Dermis microvascular lymphatic vessel endothelial cell (primary cell): ENCODE measurements around the gene CDKL5. TPM values are rescaled to one million over a fixed set of nuclear protein-coding genes. Genes with fewer than 3 reads are reported as not detected.

ENCODE experiments used
- DNase-seq, 2 donors: peaks; one replicate each; pipeline versions ENCODE4 v3.0.0 to v3.0.0-alpha.2; 2010; ENCODE audit warnings: low read depth in 2 of 2
- total RNA-seq: library from RNA; depleted of rRNA; stranded (reverse); fragments of >200 nt; gene quantifications from 2 replicates; pipeline ENCODE4 v1.2.1, GENCODE V29; 2014

The CDKL5 gene
- total RNA-seq, 1 donor from 2014 or later = 3.1 TPM

DNA sequence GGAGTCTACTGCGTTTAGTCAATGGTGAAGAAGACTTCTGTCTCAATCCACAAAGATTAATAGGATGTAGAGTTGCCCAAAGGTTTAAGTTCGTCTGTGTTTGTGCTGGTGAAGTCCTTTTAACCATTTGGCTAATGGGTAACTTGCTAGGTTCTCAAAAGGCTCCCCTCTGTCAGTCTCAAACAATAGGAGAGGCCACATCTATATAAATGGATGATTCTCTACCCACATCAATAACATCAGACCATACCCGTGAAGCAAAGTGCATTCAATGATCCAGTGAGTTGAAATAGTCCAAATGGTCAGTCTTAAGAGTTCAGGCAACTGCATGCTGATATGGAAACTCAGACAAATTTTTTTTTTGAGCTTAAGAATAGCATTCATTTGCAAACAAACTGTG is 218.4 kb downstream of the CDKL5 start:
- no peak for DNase-seq

- DNase-seq = no peak
Observed at GRCh38 chrX:18647621-18648020, 222.2 kb downstream of the CDKL5 start.

GRCh38 chrX:18649498-18649951 is 224.1 kb downstream of the CDKL5 start:
- no peak for DNase-seq

GRCh38 chrX:18650662-18651061 is 225.3 kb downstream of the CDKL5 start:
- DNase-seq = no peak

DNA sequence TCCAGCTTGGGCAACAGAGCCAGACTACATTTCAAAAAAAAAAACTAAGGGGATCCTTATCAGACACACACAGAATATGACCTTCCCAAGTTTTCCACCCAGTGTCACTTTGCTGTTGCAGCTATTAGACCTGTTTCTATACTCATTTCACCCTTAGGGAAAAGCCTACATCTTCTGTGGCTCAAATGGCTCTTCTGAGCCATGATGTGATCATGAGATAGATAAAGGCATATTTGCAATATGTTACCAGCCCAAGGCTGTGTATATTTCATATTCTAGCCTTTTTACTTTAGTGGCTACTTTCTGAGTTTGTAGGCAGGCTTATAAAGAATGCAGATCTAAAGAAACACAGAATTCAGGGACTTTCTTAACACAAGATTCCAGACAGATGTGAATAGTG is 227.2 kb downstream of the CDKL5 start:
- no peak for DNase-seq

- DNase-seq = no peak
Observed at GRCh38 chrX:18654875-18655836, 229.7 kb downstream of the CDKL5 start.

DNA sequence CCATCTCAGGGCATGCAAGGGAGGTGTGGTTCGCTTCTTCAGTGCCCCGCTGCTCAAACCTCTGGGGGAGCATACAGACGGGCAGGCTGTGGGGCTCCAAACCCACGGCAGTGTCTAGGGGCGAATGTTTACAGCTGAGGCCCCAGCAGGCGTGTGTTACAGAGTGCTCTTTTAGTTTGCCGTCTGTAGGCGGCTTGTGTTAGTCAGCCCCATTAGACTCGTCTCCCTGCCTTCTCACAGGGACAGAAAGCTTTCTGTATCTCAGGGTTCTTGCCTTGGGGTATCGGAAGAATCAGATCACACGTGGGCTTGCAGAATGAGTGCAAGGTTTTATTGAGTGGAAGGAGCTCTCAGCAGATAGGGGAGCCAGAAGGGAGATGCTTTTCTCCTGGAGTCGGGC is 235.9 kb downstream of the CDKL5 start:
- no peak for DNase-seq

DNA sequence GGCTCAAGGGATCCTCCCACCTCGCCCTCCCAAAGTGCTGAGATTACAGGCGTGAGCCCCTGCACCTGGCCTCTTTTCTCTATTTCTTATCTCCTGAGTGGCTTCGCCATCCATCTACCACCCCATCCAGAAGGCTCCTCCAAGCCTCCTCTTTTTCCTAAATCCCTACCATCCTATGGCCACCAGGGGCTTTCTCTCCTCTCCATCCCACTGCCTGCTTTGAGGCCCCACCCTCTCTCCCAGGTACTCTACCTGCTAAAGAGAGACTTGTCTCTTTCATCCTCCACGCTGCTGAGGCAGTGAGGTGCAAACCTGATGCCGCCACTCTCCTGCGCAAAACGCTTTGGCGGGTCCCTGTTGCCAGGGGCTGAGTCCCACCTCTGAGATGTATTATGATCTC is 239.5 kb downstream of the CDKL5 start:
- no peak for DNase-seq

- no peak for DNase-seq
Observed at GRCh38 chrX:18666614-18667013, 241.2 kb downstream of the CDKL5 start.

- no peak for DNase-seq
Observed at GRCh38 chrX:18668071-18668835, 242.8 kb downstream of the CDKL5 start.

- DNase-seq = no peak
Observed at GRCh38 chrX:18672008-18672407, 246.6 kb downstream of the CDKL5 start, which contains the start of gene RS1. TSS of gene RS1 (minus strand) at chrX:18672108. CDS start at chrX:18672068, 40 bp downstream.

GRCh38 chrX:18674417-18674787 is 249.0 kb downstream of the CDKL5 start:
- DNase-seq = no peak

DNA sequence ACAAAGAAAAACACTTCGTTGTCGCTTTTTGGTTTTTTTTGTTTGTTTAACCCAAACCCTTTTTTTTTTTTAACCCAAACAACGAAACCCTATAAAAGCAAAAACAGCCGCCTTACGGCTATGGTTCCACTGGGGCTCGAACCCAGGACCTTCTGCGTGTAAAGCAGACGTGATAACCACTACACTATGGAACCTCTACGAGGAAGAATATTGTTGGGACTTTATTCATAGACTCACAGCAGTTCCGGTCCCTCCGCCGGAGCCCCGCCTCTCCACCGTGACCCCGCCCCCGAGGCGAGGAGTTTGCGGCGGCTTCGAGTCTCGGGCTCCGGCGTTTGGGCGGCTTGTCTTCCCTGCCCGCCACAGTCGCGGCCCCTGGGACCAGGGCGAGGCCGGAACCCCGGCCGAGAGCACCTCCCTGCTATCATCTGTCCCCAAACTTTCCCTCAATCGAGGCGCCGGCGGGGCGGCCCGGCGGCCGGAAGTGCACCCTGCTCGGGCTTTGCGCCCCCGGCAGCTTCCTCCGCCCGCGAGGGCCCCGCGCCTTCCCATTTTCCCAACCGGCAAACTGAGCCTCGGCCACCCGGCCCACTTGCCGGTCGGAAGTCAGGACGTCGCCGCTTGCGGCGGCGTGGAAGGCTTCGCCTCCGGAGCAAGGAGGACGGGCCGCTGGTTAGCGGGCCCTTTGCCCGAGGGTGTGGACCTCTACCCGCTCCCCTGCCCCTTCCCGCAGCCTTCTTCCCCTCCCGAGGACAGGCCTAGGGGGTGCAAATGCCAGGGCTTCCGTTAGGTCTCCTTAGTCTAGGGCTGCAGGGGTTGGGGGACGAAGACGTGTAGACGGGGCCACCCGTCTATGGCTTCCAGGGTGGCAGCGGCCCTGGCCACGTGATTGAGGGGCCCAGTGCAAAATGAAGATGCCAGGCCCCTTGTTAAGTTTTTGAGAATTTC is 249.7 kb downstream of the CDKL5 start:
- peak; percentile 58 to 68 for DNase-seq

DNA sequence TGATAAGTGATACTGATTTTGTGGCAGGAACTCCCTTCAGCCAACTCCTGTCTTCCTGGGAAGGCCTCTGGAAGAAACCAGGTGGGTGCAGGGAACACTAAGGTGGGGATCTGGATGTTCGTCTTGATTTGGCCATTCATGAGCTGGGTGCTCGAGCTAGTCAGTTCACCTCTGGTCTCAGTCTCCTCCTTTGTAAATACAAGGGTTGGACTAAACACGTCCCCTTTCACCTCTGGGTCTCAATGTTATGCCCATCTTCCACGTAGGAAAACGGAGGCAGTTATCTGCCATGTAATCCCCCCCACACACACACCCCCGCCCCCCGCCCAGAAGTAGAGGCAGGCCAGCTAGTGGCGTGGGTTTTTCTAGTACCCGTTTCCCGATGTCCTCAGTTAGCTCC is 250.6 kb downstream of the CDKL5 start:
- no peak for DNase-seq

GRCh38 chrX:18676470-18676869 is 251.1 kb downstream of the CDKL5 start:
- peak in 1 of 2 donors; percentile 29 for DNase-seq

GRCh38 chrX:18677161-18677869 is 251.9 kb downstream of the CDKL5 start:
- no peak for DNase-seq

DNA sequence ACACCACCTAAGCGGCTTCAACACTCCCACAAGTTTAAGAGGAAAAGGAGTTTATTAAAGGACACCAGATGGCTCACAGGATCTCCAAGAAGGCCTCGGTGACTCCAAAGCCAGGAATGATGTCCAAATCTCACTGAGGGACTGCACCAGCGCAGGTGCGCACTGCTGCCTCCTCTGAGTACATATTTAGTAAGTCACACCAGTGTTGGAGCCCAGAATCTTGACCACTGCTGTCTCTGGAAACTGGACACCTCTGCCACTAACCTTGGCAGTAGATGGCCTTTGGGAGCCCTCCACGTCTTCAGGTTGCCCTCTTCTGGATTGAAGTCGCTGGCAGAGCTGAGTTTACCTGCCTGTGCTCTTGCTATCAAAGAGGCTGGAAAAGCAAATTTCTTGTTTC is 256.6 kb downstream of the CDKL5 start:
- DNase-seq = no peak

- no peak for DNase-seq
Observed at GRCh38 chrX:18682979-18683387, 257.6 kb downstream of the CDKL5 start.

GRCh38 chrX:18687856-18688495 is 262.6 kb downstream of the CDKL5 start:
- no peak for DNase-seq

GRCh38 chrX:18691431-18691830 is 266.0 kb downstream of the CDKL5 start:
- DNase-seq = no peak
